GM12873 (cell line): Measurements from ENCODE around the gene KLK15.

Source experiments
- TF ChIP-seq, protein P1 (sequence below): IDR thresholded peaks from 2 replicates; pipeline ENCODE4 v1.5.1; 2012; ENCODE audit warnings: low read depth, mild to moderate bottlenecking, moderate library complexity, low read length, control low read depth; ENCODE audit not compliant: insufficient read depth; ENCODE audit errors: missing control alignments

The KLK15 gene

DNA sequence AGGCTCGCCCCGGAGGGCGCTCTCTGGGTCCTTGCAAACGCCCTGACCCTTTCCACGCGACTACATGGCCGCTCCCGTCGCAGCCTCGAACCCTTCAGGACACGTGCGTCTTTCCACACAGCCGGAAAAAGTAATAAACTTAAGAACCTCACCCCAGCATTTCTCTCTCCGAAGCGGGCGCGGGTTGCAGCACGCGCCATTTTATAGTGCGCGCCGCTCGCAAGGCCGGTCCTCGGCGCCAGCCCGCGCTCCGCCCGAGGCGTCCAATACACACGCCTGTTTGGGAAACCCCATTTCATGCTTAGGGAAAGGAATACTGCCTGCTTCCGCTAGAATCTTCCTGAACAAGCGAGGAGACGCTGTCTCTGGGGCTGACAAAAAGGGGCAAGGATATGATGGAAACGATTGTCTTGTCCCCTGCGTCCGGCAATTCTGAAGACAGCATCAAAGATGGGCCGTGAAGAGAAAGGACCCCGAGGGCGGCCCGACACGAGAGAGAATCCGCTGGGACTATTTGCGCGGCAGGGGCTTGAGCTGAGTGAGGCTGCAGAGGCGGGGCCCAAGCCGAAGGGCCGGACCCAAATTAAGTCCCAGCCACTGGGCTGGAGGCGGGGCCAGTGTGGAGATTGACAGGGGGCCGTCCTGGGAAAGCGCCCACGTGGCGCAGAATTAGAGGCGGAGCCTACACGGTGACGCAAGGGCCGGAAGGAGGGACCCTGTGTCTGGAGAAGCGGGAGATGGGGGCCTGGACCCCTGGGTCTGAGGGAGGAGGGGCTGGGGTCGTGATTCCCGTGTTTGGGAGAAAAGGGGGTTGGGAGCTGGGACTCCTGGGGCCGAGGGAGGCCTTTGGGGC lies 28.7 kb downstream of the KLK15 start:
- TF ChIP-seq, protein P1, sequence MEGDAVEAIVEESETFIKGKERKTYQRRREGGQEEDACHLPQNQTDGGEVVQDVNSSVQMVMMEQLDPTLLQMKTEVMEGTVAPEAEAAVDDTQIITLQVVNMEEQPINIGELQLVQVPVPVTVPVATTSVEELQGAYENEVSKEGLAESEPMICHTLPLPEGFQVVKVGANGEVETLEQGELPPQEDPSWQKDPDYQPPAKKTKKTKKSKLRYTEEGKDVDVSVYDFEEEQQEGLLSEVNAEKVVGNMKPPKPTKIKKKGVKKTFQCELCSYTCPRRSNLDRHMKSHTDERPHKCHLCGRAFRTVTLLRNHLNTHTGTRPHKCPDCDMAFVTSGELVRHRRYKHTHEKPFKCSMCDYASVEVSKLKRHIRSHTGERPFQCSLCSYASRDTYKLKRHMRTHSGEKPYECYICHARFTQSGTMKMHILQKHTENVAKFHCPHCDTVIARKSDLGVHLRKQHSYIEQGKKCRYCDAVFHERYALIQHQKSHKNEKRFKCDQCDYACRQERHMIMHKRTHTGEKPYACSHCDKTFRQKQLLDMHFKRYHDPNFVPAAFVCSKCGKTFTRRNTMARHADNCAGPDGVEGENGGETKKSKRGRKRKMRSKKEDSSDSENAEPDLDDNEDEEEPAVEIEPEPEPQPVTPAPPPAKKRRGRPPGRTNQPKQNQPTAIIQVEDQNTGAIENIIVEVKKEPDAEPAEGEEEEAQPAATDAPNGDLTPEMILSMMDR, result no peak

DNA sequence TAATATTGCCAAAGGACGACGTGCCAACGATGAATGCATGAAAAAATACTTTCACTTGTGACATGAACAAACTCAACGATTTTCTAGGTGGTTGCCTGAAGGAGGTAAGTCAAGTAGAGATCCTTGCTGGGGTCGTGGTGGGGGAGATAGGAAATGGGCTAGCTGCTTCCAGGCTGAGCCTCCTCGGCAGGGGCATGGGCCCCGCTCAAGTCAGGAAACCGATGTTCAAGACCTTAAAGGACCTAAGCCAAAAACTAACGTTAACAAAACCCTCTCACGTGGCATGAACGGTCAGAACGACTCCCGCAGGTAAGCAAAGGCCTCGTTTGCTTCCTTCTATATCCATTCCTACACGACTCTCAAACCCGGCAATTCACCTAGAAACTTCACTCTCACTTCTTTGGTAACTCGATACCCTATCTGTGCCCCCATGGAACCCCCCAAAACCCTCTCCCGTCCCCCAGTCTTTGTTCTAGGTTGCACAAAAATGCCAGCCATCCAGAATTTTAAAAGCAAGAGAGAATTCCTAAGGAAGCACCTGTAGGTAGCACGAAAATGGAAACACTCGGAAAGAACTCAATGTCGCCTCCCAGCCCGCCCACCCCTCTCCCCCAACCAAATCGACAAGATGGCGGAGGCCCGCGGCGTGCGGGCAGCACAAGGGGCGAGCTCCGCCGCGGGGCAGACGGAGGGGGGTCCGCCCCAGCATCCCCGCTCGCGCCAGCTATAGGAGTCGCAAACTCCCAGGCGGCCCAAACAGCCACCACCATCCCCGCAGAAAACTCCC lies 29.5 kb downstream of the KLK15 start:
- TF ChIP-seq, protein P1, result no peak

DNA sequence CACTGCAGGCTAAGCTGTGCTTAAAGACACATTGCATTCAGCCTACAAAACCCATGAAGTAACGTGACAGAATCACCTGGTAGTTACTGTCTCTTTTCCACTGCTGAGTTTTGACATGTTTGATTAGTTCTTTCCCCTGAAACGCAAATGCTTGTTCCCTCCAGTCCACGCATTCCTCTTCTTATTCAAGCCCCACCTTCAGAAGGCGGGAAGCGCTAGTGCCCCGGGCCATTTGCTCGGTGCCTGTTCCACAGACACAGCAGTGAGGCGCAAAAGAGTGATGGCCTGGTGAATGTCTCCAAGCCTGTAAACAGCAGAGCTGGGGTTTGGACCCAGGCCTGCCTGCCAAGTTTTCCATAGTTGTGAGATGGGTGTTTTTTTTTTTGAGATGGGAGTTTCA lies 32.3 kb downstream of the KLK15 start:
- TF ChIP-seq, protein P1, result no peak

DNA sequence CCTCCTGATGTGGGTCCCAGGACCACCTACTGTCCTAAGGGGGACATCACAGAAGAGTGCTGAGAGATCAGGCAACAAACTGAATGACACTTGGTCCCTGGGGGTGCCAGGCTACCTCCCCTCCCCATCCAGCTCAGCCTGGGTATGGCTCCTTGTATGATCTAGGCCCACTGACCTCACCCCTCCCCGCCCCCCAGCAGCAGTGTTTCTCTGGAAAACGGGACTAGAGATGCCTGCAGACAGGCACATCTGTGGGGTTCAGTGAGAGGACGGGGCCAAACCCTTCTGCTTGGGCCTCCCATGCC lies 33.9 kb downstream of the KLK15 start:
- TF ChIP-seq, protein P1, result no peak

DNA sequence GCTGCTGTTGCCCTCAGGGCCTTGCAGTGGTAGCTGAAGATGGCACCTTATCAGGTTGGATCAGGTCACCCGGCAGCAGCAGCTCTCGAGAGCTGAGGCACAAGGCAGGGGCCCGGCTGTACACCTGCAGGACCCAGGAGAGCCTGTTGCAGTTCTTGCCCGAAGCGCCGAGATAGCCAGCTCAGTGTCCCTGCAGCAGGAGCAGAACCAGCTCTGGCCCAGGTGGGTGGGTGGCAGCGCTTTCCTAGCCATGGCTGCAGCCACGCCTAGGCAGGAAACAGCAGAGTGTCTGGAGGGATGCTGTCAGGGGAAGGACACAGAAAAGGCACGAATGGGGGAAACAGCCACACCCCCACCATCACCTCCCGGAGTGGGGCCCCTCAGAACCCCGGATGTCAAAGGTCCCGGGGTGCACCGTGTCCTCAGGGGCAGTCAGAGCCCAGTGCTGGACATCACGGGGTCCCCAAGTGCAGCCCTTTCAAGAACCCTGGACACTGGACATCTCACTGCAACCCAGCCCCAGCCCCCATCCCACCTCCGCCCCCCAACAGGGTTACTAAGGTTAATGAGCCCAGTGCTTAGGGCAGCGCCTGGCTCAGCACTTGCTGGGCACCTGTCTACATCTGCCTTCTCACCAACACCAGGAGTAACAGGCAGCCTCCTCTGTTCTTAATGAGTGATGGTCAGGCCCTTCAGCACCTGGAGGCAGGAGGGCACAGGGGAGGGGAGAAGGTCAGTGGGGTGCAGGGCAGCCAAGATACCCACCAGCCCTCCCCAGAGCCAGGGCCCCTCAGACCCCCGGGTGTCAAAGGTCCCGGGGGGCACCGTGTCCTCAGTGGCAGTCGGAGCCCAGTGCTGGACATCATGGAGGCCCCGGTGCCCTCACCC lies 34.5 kb downstream of the KLK15 start:
- TF ChIP-seq, protein P1, result no peak

DNA sequence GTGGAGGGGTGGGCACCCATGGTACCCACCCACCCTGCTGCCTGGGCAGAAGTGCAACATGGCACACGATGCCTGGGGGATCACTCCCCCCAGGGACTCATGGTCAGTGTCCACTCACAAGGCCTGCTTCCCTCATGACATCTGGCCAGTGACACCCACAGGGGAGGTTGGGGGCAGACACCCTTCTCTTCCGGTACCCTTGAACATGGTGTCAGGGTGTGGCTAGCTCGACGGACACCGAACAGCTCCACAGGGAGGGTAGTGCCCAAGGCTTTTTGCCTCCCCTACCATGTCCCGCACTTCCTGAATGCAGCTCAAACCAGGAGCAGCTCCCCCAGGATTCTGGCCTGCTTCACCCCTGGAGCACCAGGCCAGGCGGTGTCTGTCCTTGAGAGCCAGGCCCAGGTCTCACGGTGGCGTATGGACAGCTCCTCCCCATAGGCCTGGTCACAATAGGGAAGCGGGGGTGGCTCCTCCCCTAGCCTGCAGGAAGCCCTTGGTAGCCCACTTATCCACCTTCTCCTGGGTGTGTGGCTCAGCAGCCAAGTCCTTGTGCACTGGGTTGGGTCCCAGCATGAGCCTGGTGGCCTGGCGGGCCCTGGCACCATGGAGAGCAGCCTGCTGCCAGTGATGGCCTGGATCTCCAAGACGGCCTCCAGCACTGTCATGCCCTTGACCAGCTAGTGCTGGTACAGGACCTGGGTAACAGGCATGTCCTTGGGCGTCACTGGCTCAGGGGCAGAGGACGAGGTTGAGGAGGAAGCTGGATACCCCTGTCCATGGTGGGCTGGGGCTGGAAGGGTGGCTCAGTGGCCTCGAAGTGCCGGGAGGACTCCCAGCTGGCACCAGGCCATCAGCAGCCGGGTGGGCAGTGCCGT lies 35.4 kb downstream of the KLK15 start:
- TF ChIP-seq, protein P1, result no peak
